Loucy (cell line): ENCODE measurements around the gene CYP46A1.

Experiments
- H2AFZ ChIP-seq: fragments of 200-600 bp; sonication (generic); 2 replicates; pipeline ENCODE4 v1.6.0; 2016; ENCODE audit warnings: antibody characterized with exemption, mild to moderate bottlenecking, low read length, moderate library complexity
- H3F3A ChIP-seq: fragments of 200-600 bp; 2 replicates; pipeline ENCODE4 v1.6.0; 2016; ENCODE audit warnings: antibody characterized with exemption, low read depth, mild to moderate bottlenecking
- H3K27me3 ChIP-seq: fragments of 200-600 bp; sonication (generic); 2 replicates; pipeline ENCODE4 v1.6.1; 2014; ENCODE audit warnings: low read length, mild to moderate bottlenecking; ENCODE audit not compliant: insufficient read depth, poor library complexity, severe bottlenecking
- H3K36me3 ChIP-seq: fragments of 200-600 bp; sonication (generic); 2 replicates; pipeline ENCODE4 v1.6.1; 2016; ENCODE audit warnings: low read length; ENCODE audit not compliant: insufficient read depth
- H3K4me1 ChIP-seq: fragments of 200-600 bp; sonication (generic); 2 replicates; pipeline ENCODE4 v1.5.1; 2014; ENCODE audit warnings: low read length, mild to moderate bottlenecking; ENCODE audit not compliant: insufficient read depth, poor library complexity, severe bottlenecking
- H3K4me2 ChIP-seq: fragments of 200-600 bp; sonication (generic); 2 replicates; pipeline ENCODE4 v1.6.0; 2014; ENCODE audit warnings: antibody characterized with exemption, low read length, low read depth, mild to moderate bottlenecking; ENCODE audit not compliant: poor library complexity, severe bottlenecking
- H3K4me3 ChIP-seq: fragments of 200-600 bp; sonication (generic); 2 replicates; pipeline ENCODE4 v1.5.1; 2014; ENCODE audit warnings: low read length, mild to moderate bottlenecking, mixed read lengths; ENCODE audit not compliant: poor library complexity, severe bottlenecking
- H3K79me2 ChIP-seq: fragments of 200-600 bp; sonication (generic); 2 replicates; pipeline ENCODE4 v1.6.1; 2014; ENCODE audit warnings: low read length; ENCODE audit not compliant: insufficient read depth
- H3K9ac ChIP-seq: fragments of 200-600 bp; sonication (generic); 2 replicates; pipeline ENCODE4 v1.6.0; 2014; ENCODE audit warnings: mild to moderate bottlenecking, low read depth, low read length, moderate library complexity; ENCODE audit not compliant: poor library complexity, severe bottlenecking
- H3K9me2 ChIP-seq: fragments of 200-600 bp; sonication (generic); replicated peaks from 2 replicates; pipeline ENCODE4 v1.6.1; 2016; ENCODE audit warnings: low read depth, low read length, mixed read lengths
- H3K9me3 ChIP-seq: fragments of 200-600 bp; sonication (generic); 2 replicates; pipeline ENCODE4 v1.6.1; 2014; ENCODE audit warnings: mild to moderate bottlenecking, antibody characterized with exemption, low read length, low read depth; ENCODE audit not compliant: insufficient read depth
- H4K20me1 ChIP-seq: fragments of 200-600 bp; sonication (generic); 2 replicates; pipeline ENCODE4 v1.6.0; 2014; ENCODE audit warnings: antibody characterized with exemption, low read length, mild to moderate bottlenecking; ENCODE audit not compliant: insufficient read depth, poor library complexity, severe bottlenecking
- EZH2phosphoT487 ChIP-seq: fragments of 200-600 bp; IDR thresholded peaks from 2 replicates; pipeline ENCODE4 v1.6.1; 2018; ENCODE audit warnings: antibody characterized with exemption, mild to moderate bottlenecking, moderate library complexity, borderline replicate concordance
- TF ChIP-seq, protein P1 (sequence below): fragments of 200-600 bp; sonication (generic); conservative IDR thresholded peaks from 2 replicates; pipeline ENCODE4 v1.5.1; 2014; ENCODE audit warnings: mild to moderate bottlenecking, antibody characterized with exemption, low read length

Gene CYP46A1

DNA sequence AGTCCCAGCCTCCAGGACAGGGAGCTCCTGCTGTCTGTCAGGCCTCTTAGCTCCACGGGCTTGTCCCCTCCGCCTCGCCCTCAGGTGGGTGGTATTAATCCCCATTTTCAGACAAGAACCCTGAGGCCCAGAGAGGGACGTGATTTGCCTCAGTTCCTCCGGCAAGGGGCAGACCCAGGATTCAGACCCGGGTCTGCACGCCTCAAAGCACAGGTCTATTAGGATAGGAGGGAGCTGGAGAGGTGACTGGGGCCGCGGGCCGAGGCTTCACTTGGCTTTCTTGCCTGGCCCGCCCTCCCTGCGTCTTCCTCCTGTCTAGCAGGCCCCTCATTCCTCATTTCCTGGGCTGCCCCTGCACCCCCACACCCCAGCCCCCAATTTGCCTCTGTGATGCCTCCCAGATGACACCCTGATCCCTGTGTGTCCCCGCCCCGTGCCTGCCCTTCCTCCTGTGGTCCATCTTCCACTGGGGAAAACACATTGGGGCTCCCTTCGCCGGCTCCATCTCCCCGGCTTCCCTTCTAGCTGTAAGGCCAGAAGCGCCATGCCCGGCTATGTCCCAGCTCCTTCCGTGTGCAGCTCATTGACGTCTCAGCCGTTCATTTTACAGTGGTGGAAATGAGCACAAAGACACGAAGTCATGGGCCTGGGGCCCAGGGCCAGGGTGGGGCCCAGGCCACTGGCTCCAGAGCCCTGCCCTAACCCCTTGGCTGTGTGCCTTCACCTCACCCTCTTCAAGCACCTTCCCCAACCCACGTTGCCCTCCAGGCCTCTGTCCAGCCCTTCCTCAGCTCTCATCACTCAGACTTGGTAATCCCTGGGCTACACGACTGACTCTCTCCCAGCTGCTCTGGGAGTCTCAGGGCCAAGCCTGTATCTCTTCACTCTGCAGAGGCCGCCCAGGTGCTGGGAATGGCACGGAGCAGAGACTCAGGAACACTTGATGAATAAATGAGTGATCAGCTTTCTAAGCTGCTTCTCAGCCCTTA lies 15.5 kb upstream of the CYP46A1 start:
- H3K9me3 ChIP-seq = no peaks in the 10 kb centered on the region
- H4K20me1 ChIP-seq = no peaks in the 10 kb centered on the region
- H3K9ac ChIP-seq = no peak overlapping the region
- H3K4me2 ChIP-seq = no peak overlapping the region
- no peak overlapping the region for H3K4me3 ChIP-seq
- no peaks in the 10 kb centered on the region for H3F3A ChIP-seq
- H3K79me2 ChIP-seq = no peaks in the 10 kb centered on the region
- H3K4me1 ChIP-seq = no peaks in the 10 kb centered on the region
- TF ChIP-seq, protein P1, sequence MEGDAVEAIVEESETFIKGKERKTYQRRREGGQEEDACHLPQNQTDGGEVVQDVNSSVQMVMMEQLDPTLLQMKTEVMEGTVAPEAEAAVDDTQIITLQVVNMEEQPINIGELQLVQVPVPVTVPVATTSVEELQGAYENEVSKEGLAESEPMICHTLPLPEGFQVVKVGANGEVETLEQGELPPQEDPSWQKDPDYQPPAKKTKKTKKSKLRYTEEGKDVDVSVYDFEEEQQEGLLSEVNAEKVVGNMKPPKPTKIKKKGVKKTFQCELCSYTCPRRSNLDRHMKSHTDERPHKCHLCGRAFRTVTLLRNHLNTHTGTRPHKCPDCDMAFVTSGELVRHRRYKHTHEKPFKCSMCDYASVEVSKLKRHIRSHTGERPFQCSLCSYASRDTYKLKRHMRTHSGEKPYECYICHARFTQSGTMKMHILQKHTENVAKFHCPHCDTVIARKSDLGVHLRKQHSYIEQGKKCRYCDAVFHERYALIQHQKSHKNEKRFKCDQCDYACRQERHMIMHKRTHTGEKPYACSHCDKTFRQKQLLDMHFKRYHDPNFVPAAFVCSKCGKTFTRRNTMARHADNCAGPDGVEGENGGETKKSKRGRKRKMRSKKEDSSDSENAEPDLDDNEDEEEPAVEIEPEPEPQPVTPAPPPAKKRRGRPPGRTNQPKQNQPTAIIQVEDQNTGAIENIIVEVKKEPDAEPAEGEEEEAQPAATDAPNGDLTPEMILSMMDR = no peak
- no peak for TF ChIP-seq EZH2phosphoT487
- no peak overlapping the region for H2AFZ ChIP-seq
- no peaks in the 10 kb centered on the region for H3K36me3 ChIP-seq
- no peaks in the 10 kb centered on the region for H3K9me2 ChIP-seq
- no peaks in the 10 kb centered on the region for H3K27me3 ChIP-seq

DNA sequence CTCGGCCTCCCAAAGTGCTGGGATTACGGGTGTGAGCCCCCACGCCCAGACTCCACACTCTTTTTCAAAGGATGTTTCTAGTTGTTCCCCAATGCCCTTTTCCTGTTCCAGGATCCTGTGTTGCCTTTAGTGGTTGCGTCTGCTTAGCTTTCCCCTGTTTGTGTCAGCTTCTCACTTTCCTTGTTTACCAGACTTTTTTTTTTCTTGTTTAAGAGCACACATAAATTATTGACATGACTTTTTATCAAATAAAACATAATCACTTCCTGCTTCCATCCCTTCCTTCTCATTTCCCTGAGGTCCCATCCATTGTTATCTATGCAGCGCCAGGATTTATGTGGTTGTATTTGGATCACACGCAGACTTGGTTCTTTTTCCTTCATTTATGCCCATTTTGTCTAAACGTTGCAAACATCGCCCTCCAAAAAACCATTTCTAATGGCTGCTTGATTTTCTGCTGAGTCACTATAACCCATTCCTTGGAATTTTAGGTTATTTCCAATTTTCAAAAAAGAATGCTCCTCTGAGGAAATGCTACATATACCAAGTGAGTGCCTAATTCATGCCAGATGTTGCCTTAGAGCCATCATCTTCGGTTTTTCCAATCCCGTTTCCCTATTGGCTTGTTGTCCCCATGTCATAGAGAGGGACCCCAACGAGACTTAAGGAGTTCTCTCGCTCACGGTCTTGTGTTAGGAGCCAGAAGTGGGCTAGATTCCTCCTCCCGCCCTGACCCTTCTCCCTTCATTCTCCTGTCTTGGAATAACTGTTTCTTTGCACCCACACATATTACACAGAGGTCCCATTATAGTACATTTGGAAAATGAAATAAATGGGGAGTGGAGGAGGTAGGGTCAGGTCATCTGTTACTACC lies 13.5 kb upstream of the CYP46A1 start:
- H3K9me2 ChIP-seq = no peaks in the 10 kb centered on the region
- no peak overlapping the region for H3K9ac ChIP-seq
- H3K4me3 ChIP-seq = no peak overlapping the region
- H4K20me1 ChIP-seq = no peaks in the 10 kb centered on the region
- H3K4me2 ChIP-seq = no peak overlapping the region
- no peaks in the 10 kb centered on the region for H3F3A ChIP-seq
- no peaks in the 10 kb centered on the region for H3K79me2 ChIP-seq
- H3K4me1 ChIP-seq = no peaks in the 10 kb centered on the region
- H3K9me3 ChIP-seq = no peaks in the 10 kb centered on the region
- H3K36me3 ChIP-seq = no peaks in the 10 kb centered on the region
- no peak overlapping the region for H2AFZ ChIP-seq
- no peaks in the 10 kb centered on the region for H3K27me3 ChIP-seq
- TF ChIP-seq, protein P1 = no peak
- TF ChIP-seq EZH2phosphoT487 = no peak

DNA sequence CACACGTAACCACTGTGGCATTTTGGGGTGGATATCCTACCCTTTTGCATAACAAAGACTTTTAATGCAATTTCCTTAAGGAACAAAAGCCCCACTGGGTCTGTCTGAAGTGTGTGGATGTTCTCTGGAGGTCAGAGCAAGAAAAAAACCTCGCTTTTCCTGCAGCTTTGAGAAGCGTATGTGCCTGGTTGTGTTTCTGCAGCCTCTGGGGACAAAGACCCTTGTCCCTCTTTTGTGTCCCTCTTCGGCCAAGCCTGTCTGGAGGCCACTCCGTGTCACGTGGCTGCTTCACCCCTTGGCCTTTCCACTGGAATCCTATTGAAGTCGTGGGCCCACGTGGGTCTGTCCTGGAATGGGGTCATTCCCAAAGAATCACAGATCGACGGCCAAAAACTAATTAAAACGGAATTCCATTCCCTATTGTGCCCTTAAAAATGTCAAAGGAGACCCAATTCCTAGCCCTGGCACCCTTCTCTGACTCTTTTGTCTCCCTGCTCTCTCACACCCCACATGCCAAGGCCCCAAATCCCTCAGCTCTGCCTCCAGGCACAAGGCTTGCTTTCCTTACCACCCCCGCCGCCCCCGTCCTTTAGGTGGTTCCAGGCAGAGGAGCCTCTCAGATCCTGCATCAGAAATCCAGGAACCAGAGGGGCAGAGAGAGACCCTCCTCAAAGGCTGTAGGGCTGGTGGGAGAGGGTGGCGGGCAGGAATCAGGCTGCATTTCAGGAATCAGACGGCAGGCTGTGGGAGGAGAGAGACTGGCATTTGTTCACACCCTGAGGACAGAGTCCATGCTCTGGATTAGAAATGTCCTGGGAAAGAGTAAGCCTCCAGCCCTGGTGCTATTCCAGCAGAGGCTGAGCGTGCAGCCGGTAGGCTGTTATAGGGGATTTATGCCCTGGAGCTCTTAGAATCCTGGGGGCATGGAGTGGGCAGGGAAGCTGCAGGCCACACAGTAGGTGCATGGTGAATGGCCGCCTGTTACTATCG lies 12.6 kb upstream of the CYP46A1 start:
- no peak overlapping the region for H3K4me2 ChIP-seq
- no peak for TF ChIP-seq EZH2phosphoT487
- TF ChIP-seq, protein P1 = no peak

More for the DNA sequence above, 12.6 kb upstream of the CYP46A1 start:
- H3K36me3 ChIP-seq = no peaks in the 10 kb centered on the region
- H4K20me1 ChIP-seq = no peaks in the 10 kb centered on the region
- no peaks in the 10 kb centered on the region for H3F3A ChIP-seq
- H3K9me3 ChIP-seq = no peaks in the 10 kb centered on the region
- H3K27me3 ChIP-seq = no peaks in the 10 kb centered on the region
- H3K9ac ChIP-seq = no peak overlapping the region
- H3K9me2 ChIP-seq = no peaks in the 10 kb centered on the region
- H3K4me3 ChIP-seq = no peak overlapping the region
- no peak overlapping the region for H2AFZ ChIP-seq
- no peaks in the 10 kb centered on the region for H3K79me2 ChIP-seq
- no peaks in the 10 kb centered on the region for H3K4me1 ChIP-seq
